Measurements from ENCODE around the gene GRM8.

GRCh38 chr7:126819197-126819484, 433.6 kb downstream of the GRM8 start:
- TF ChIP-seq CTCF (conservative IDR thresholded peaks at IDR 0.05) (no peak), ZFX (IDR thresholded peaks at IDR 0.05) (no peak)
